ENCODE results near the gene ZNF410. TPM values are rescaled to one million over a fixed set of nuclear protein-coding genes. Genes with fewer than 3 reads are reported as not detected.

Gene ZNF410
- total RNA-seq, 1 experiment from 2014 or later, result 37.6 TPM

DNA sequence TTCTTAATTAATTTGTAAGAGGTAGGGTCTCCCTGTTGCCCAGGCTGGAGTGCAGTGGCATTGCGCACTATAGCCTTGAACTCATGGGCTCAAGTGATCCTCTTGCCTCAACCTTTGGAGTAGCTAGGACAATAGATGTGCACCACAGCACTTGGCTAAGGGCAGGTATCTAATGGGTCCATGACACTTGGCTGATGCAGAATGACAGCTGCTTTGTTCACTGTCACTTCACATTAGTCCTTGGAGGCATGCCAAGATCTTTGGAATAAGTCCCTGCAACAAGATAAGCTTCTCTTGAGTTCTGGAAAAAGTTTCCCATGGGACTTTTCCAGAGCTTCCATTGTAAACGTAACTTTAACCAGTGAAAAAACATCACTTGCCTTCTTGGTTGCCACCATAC, 86.8 kb downstream of the ZNF410 start:
- CTCF ChIA-PET, result no interaction called here
- intact Hi-C loops (cut with micrococcal nuclease), result no loop called here
- no peak overlapping the region for H3K27ac ChIP-seq (ENCODE audit: low read depth, low read length)
- H4K20me1 ChIP-seq (ENCODE audit: insufficient read depth), result no peaks in the 10 kb centered on the region
- no peak overlapping the region for H3K4me2 ChIP-seq (ENCODE audit: low read length)
- TF ChIP-seq FOSL1 (IDR thresholded peaks at IDR 0.05; ENCODE audit: low read depth) (no peak), CTCF (IDR thresholded peaks at IDR 0.05 in 2 of 3, conservative IDR thresholded peaks at IDR 0.05 in 1 of 3; ENCODE audit: borderline replicate concordance in 1 of 3, insufficient read depth in 1 of 3, low read depth in 2 of 3, low read length in 2 of 3) (no peak), TCF7L2 (IDR thresholded peaks at IDR 0.05; ENCODE audit: borderline replicate concordance, extremely low read depth, insufficient read depth, insufficient read length) (no peak)
- H3K27me3 ChIP-seq (ENCODE audit: insufficient read depth, low read length), result no peaks in the 10 kb centered on the region
- H3K36me3 ChIP-seq (ENCODE audit: control insufficient read depth in 1 of 2, insufficient read depth in 2 of 2, low read length in 2 of 2), result peaks cover 0 to 5% of the 10 kb centered on the region in 2 experiments; a peak in 1 of 4 replicates
- BruUV-seq (replicated peaks), result no TSS peak
- H2AFZ ChIP-seq (ENCODE audit: low read depth, low read length, poor library complexity, severe bottlenecking), result no peak overlapping the region
- RAD21 ChIA-PET (ENCODE audit: low non-redundant PET in 1 of 2, low total read pairs in 2 of 2, uncharacterized antibody in 2 of 2, unreplicated experiment in 2 of 2), result no interaction called here
- ATAC-seq (no peak), DNase-seq (ENCODE audit: low read depth, low spot score) (no peak)
- no peaks in the 10 kb centered on the region for H3K79me2 ChIP-seq (ENCODE audit: insufficient read depth, low read length)
- no peaks in the 10 kb centered on the region for H3K9me2 ChIP-seq (ENCODE audit: insufficient read depth)
- POLR2A ChIA-PET, result no interaction called here
- no peaks in the 10 kb centered on the region for H3K9me3 ChIP-seq (ENCODE audit: control insufficient read depth in 1 of 2, insufficient read depth in 1 of 2, low read depth in 1 of 2, low read length in 2 of 2)
- no peaks in the 10 kb centered on the region for H3K4me1 ChIP-seq (ENCODE audit: control insufficient read depth in 1 of 2, insufficient read depth in 2 of 2, low read length in 2 of 2)
- no peak overlapping the region for H3K9ac ChIP-seq (ENCODE audit: low read length)
- no peak overlapping the region for H3K4me3 ChIP-seq (replicated peaks in 1 of 2; ENCODE audit: low read depth in 1 of 2, low read length in 2 of 2)

- Histone ChIP-seq H3K27ac (ENCODE audit: low read depth, low read length) (no peak overlapping the region), H4K20me1 (ENCODE audit: insufficient read depth) (no peaks in the 10 kb centered on the region), H3K4me3 (replicated peaks in 1 of 2; ENCODE audit: low read depth in 1 of 2, low read length in 2 of 2) (no peak overlapping the region), H3K9ac (ENCODE audit: low read length) (no peak overlapping the region), H3K4me1 (ENCODE audit: control insufficient read depth in 1 of 2, insufficient read depth in 2 of 2, low read length in 2 of 2) (no peaks in the 10 kb centered on the region), H3K9me2 (ENCODE audit: insufficient read depth) (no peaks in the 10 kb centered on the region), H3K9me3 (ENCODE audit: control insufficient read depth in 1 of 2, insufficient read depth in 1 of 2, low read depth in 1 of 2, low read length in 2 of 2) (no peaks in the 10 kb centered on the region), H3K36me3 (ENCODE audit: control insufficient read depth in 1 of 2, insufficient read depth in 2 of 2, low read length in 2 of 2) (peaks cover 0 to 5% of the 10 kb centered on the region in 2 experiments; a peak in 1 of 4 replicates), H3K4me2 (ENCODE audit: low read length) (no peak overlapping the region), H3K79me2 (ENCODE audit: insufficient read depth, low read length) (no peaks in the 10 kb centered on the region), H2AFZ (ENCODE audit: low read depth, low read length, poor library complexity, severe bottlenecking) (no peak overlapping the region), H3K27me3 (ENCODE audit: insufficient read depth, low read length) (no peaks in the 10 kb centered on the region)
- ChIA-PET POLR2A (no interaction called here), CTCF (no interaction called here), RAD21 (ENCODE audit: low non-redundant PET in 1 of 2, low total read pairs in 2 of 2, uncharacterized antibody in 2 of 2, unreplicated experiment in 2 of 2) (no interaction called here)
- BruUV-seq (replicated peaks), result no TSS peak
- TF ChIP-seq EZH2 (IDR thresholded peaks at IDR 0.05) (no peak), CTCF (IDR thresholded peaks at IDR 0.05 in 2 of 3, conservative IDR thresholded peaks at IDR 0.05 in 1 of 3; ENCODE audit: borderline replicate concordance in 1 of 3, insufficient read depth in 1 of 3, low read depth in 2 of 3, low read length in 2 of 3) (no peak), ZFX (IDR thresholded peaks at IDR 0.05) (no peak), CEBPB (IDR thresholded peaks at IDR 0.05; ENCODE audit: low read depth) (no peak), ELF1 (IDR thresholded peaks at IDR 0.05; ENCODE audit: borderline replicate concordance, low read depth) (no peak), JUND (IDR thresholded peaks at IDR 0.05) (no peak), POLR2A (IDR thresholded peaks at IDR 0.05; ENCODE audit: borderline replicate concordance, extremely low read depth, insufficient read depth, insufficient read length) (no peak), ATF3 (IDR thresholded peaks at IDR 0.05) (no peak), EGR1 (IDR thresholded peaks at IDR 0.05; ENCODE audit: low read depth) (no peak), SP1 (IDR thresholded peaks at IDR 0.05; ENCODE audit: low read depth) (no peak), POLR2AphosphoS5 (IDR thresholded peaks at IDR 0.05; ENCODE audit: low read depth, low read length) (no peak), YY1 (IDR thresholded peaks at IDR 0.05; ENCODE audit: extremely low read depth, insufficient replicate concordance, low read depth, low read length) (no peak), CBX3 (IDR thresholded peaks at IDR 0.05; ENCODE audit: low read depth) (no peak), SIN3A (IDR thresholded peaks at IDR 0.05; ENCODE audit: low read depth) (no peak), FOSL1 (IDR thresholded peaks at IDR 0.05; ENCODE audit: low read depth) (no peak), RAD21 (IDR thresholded peaks at IDR 0.05; ENCODE audit: low read depth) (no peak)
- DNase-seq (ENCODE audit: low read depth, low spot score) (no peak), ATAC-seq (no peak)
- intact Hi-C loops (cut with micrococcal nuclease), result no loop called here
Observed at GRCh38 chr14:73976125-73976524, 89.5 kb downstream of the ZNF410 start.

Measured in HCT116 (cell line).